Measurements from ENCODE around the gene CALY.
"Not testable (repeated sequence)": the region's sequence is repeated elsewhere in the genome, so short reads cannot be mapped to it uniquely, and the experiment has no call there.

CALY gene

GRCh38 chr10:133377025-133377817, 40.5 kb upstream of the CALY start:
- Histone ChIP-seq H3F3A (ENCODE audit: insufficient read depth) (peaks cover 5% of the 10 kb centered on the region), H3K4me3 (ENCODE audit: insufficient read depth, low read length, poor library complexity, severe bottlenecking) (no peak overlapping the region), H3K9me2 (replicated peaks; ENCODE audit: insufficient read depth, low read length) (no peaks in the 10 kb centered on the region), H3K9ac (ENCODE audit: low read length) (no peak overlapping the region), H3K27ac (ENCODE audit: low read depth, low read length) (no peak overlapping the region), H3K4me2 (ENCODE audit: low read depth, low read length, poor library complexity, severe bottlenecking) (no peak overlapping the region), H4K20me1 (ENCODE audit: low read depth, low read length) (no peaks in the 10 kb centered on the region), H2AFZ (ENCODE audit: low read depth, low read length, severe bottlenecking) (no peak overlapping the region), H3K9me3 (ENCODE audit: insufficient read depth, low read length) (no peaks in the 10 kb centered on the region), H3K27me3 (ENCODE audit: low read length) (no peaks in the 10 kb centered on the region), H3K79me2 (ENCODE audit: insufficient read depth, low read length) (no peaks in the 10 kb centered on the region), H3K36me3 (ENCODE audit: low read length) (no peaks in the 10 kb centered on the region)
- no peak for TF ChIP-seq CTCF (IDR thresholded peaks at IDR 0.05; ENCODE audit: insufficient read depth, low read length, poor library complexity, severe bottlenecking)
- TF ChIP-seq EZH2phosphoT487 (conservative IDR thresholded peaks at IDR 0.05; ENCODE audit: low read length) = no peak

GRCh38 chr10:133376183-133376582, 39.5 kb upstream of the CALY start:
- not testable (repeated sequence) for H3K9me2 ChIP-seq (replicated peaks; ENCODE audit: insufficient read depth, low read length); H3K4me2 ChIP-seq (ENCODE audit: low read depth, low read length, poor library complexity, severe bottlenecking); H3K27ac ChIP-seq (ENCODE audit: low read depth, low read length); H3K79me2 ChIP-seq (ENCODE audit: insufficient read depth, low read length); H4K20me1 ChIP-seq (ENCODE audit: low read depth, low read length); H3K36me3 ChIP-seq (ENCODE audit: low read length); H2AFZ ChIP-seq (ENCODE audit: low read depth, low read length, severe bottlenecking); H3K9me3 ChIP-seq (ENCODE audit: insufficient read depth, low read length); H3F3A ChIP-seq (ENCODE audit: insufficient read depth); H3K4me3 ChIP-seq (ENCODE audit: insufficient read depth, low read length, poor library complexity, severe bottlenecking); H3K27me3 ChIP-seq (ENCODE audit: low read length); H3K9ac ChIP-seq (ENCODE audit: low read length)

- TF ChIP-seq CTCF (IDR thresholded peaks at IDR 0.05; ENCODE audit: insufficient read depth, low read length, poor library complexity, severe bottlenecking) (no peak), EZH2phosphoT487 (conservative IDR thresholded peaks at IDR 0.05; ENCODE audit: low read length) (no peak)
- no peaks in the 10 kb centered on the region for H3K27me3 ChIP-seq (ENCODE audit: low read length)
These were observed 38.8 kb upstream of the CALY start for GRCh38 chr10:133375357-133376115.

More at GRCh38 chr10:133375357-133376115, 38.8 kb upstream of the CALY start:
- no peaks in the 10 kb centered on the region for H3K36me3 ChIP-seq (ENCODE audit: low read length)
- H3K4me2 ChIP-seq (ENCODE audit: low read depth, low read length, poor library complexity, severe bottlenecking) = no peak overlapping the region
- no peaks in the 10 kb centered on the region for H3K9me3 ChIP-seq (ENCODE audit: insufficient read depth, low read length)
- H3K4me3 ChIP-seq (ENCODE audit: insufficient read depth, low read length, poor library complexity, severe bottlenecking) = no peak overlapping the region
- H3F3A ChIP-seq (ENCODE audit: insufficient read depth) = peaks cover 5% of the 10 kb centered on the region
- no peak overlapping the region for H3K9ac ChIP-seq (ENCODE audit: low read length)
- H2AFZ ChIP-seq (ENCODE audit: low read depth, low read length, severe bottlenecking) = no peak overlapping the region
- no peaks in the 10 kb centered on the region for H3K79me2 ChIP-seq (ENCODE audit: insufficient read depth, low read length)
- no peaks in the 10 kb centered on the region for H3K9me2 ChIP-seq (replicated peaks; ENCODE audit: insufficient read depth, low read length)
- no peak overlapping the region for H3K27ac ChIP-seq (ENCODE audit: low read depth, low read length)
- no peaks in the 10 kb centered on the region for H4K20me1 ChIP-seq (ENCODE audit: low read depth, low read length)
